GM04504 (cell line): Measurements from ENCODE around the gene CPSF3.

Experiments
- DNase-seq: peaks from one replicate; pipeline ENCODE4 v3.0.0-alpha.2; 2012; ENCODE audit warnings: low read depth

Gene CPSF3

GRCh38 chr2:9518163-9518562, 94.7 kb downstream of the CPSF3 start:
- DNase-seq, result no peak

GRCh38 chr2:9518780-9519179, 95.3 kb downstream of the CPSF3 start:
- DNase-seq, result no peak

GRCh38 chr2:9519250-9519649, 95.8 kb downstream of the CPSF3 start:
- no peak for DNase-seq
